Progenitor cell of endocrine pancreas (in vitro differentiated cells): ENCODE results near the gene PARD6B. TPM values are rescaled to one million over a fixed set of nuclear protein-coding genes. Genes with fewer than 3 reads are reported as not detected.
A peak's percentile ranks its signal among the peaks of the same experiment; 100 is the strongest.

Experiments
- DNase-seq: peaks from one replicate; pipeline ENCODE4 v3.0.0; 2021; ENCODE audit warnings: low spot score; ENCODE audit not compliant: unreplicated experiment
- H3K27ac Mint-ChIP-seq: 2 replicates; pipeline ENCODE4 v1.8.0; 2021; ENCODE audit warnings: mild to moderate bottlenecking, moderate library complexity, mixed read lengths
- H3K27me3 Mint-ChIP-seq: 2 replicates; pipeline ENCODE4 v1.8.0; 2021; ENCODE audit warnings: mixed read lengths
- H3K36me3 Mint-ChIP-seq: 2 replicates; pipeline ENCODE4 v1.8.0; 2022; ENCODE audit warnings: mixed read lengths; ENCODE audit not compliant: insufficient read depth
- H3K4me1 Mint-ChIP-seq: 2 replicates; pipeline ENCODE4 v1.8.0; 2021; ENCODE audit warnings: low read depth, mixed read lengths
- H3K4me3 Mint-ChIP-seq: 2 replicates; pipeline ENCODE4 v1.8.0; 2021; ENCODE audit warnings: low read depth, mild to moderate bottlenecking, moderate library complexity, mixed read lengths
- H3K9me3 Mint-ChIP-seq: 2 replicates; pipeline ENCODE4 v1.8.0; 2021; ENCODE audit warnings: low read depth, mixed read lengths
- CTCF ChIP-seq: fragments of 200-600 bp; sonication (generic); IDR thresholded peaks from one replicate; pipeline ENCODE4 v1.5.0; 2021; ENCODE audit warnings: antibody characterized with exemption, mild to moderate bottlenecking; ENCODE audit not compliant: unreplicated experiment
- total RNA-seq: library from RNA; stranded (reverse); gene quantifications from 2 replicates; pipeline ENCODE4 v1.2.1, GENCODE V29; 2021

The PARD6B gene
- total RNA-seq, 1 donor from 2014 or later, result 29.7 TPM

GRCh38 chr20:50731930-50732690 is 730 bp downstream of the PARD6B start:
- H3K36me3 Mint-ChIP-seq, result peaks cover 10% of the 10 kb centered on the region
- H3K4me3 Mint-ChIP-seq, result peak overlapping the region; percentile 94
- H3K9me3 Mint-ChIP-seq, result no peaks in the 10 kb centered on the region

GRCh38 chr20:50733644-50734349 is 2.4 kb downstream of the PARD6B start:
- peaks cover 14% of the 10 kb centered on the region for H3K36me3 Mint-ChIP-seq
- TF ChIP-seq CTCF, result no peak
- DNase-seq, result no peak
- H3K27me3 Mint-ChIP-seq, result no peaks in the 10 kb centered on the region
- H3K4me1 Mint-ChIP-seq, result peaks cover 45% of the 10 kb centered on the region
- H3K9me3 Mint-ChIP-seq, result no peaks in the 10 kb centered on the region
- H3K4me3 Mint-ChIP-seq, result peak overlapping the region; percentile 94
- peak overlapping the region; percentile 86 for H3K27ac Mint-ChIP-seq

More at GRCh38 chr20:50731930-50732690, 730 bp downstream of the PARD6B start:
- no peak for TF ChIP-seq CTCF
- H3K27ac Mint-ChIP-seq, result peak overlapping the region; percentile 97
- no peaks in the 10 kb centered on the region for H3K27me3 Mint-ChIP-seq
- no peak for DNase-seq
- peaks cover 43% of the 10 kb centered on the region for H3K4me1 Mint-ChIP-seq

GRCh38 chr20:50734730-50735679 is 3.6 kb downstream of the PARD6B start:
- no peak for DNase-seq
- TF ChIP-seq CTCF, result no peak
- Mint-ChIP-seq H3K27me3 (no peaks in the 10 kb centered on the region), H3K9me3 (no peaks in the 10 kb centered on the region), H3K36me3 (peaks cover 17% of the 10 kb centered on the region), H3K4me3 (no peak overlapping the region), H3K4me1 (peaks cover 56% of the 10 kb centered on the region), H3K27ac (no peak overlapping the region)

- no peak for TF ChIP-seq CTCF
- Mint-ChIP-seq H3K27me3 (no peaks in the 10 kb centered on the region), H3K4me3 (no peak overlapping the region), H3K4me1 (peaks cover 53% of the 10 kb centered on the region), H3K9me3 (no peaks in the 10 kb centered on the region), H3K27ac (peak overlapping the region; percentile 13), H3K36me3 (peaks cover 18% of the 10 kb centered on the region)
- no peak for DNase-seq
These were observed 4.4 kb downstream of the PARD6B start for GRCh38 chr20:50735813-50736212.

GRCh38 chr20:50737352-50737751 is 6.0 kb downstream of the PARD6B start:
- no peaks in the 10 kb centered on the region for H3K9me3 Mint-ChIP-seq
- no peaks in the 10 kb centered on the region for H3K27me3 Mint-ChIP-seq
- no peak for TF ChIP-seq CTCF
- no peak overlapping the region for H3K4me3 Mint-ChIP-seq
- peak overlapping the region; percentile 42 for H3K27ac Mint-ChIP-seq
- no peak for DNase-seq
- peaks cover 59% of the 10 kb centered on the region for H3K4me1 Mint-ChIP-seq
- H3K36me3 Mint-ChIP-seq, result peaks cover 21% of the 10 kb centered on the region
